ENCODE data around the gene HAPSTR1.

DNA sequence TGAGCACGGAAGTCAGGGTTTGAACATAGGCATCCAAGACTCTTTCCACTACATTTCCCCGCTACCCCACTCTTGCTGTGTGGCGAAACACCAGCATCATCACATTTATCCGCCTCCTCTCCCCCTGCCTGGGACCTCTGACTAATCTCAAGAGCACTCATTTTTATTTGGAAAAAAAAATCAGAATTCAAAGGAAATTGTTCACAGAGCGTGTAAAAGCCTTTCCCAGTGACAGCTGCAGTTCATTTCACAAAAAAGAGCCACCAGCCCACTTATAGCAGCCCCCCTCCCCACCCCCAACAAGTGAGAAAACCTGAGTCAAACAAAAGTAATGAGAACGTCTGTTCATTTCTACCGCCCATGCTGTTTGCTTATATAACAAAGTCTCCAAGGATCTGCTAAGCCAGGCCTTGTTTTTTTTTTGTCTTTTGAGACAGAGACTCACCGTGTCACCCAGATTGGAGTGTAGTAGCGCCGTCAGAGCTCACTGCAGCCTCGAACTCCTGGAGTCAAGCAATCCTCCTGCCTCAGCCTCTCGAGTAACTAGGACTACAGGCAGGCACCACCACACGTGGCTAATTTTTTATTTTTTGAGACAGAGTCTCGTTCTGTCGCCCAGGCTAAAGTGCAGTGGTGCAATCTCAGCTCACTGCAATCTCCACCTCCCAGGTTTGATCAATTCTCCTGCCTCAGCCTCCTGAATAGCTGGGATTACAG is 48.3 kb upstream of the HAPSTR1 start:
- TF ChIP-seq, protein P1, sequence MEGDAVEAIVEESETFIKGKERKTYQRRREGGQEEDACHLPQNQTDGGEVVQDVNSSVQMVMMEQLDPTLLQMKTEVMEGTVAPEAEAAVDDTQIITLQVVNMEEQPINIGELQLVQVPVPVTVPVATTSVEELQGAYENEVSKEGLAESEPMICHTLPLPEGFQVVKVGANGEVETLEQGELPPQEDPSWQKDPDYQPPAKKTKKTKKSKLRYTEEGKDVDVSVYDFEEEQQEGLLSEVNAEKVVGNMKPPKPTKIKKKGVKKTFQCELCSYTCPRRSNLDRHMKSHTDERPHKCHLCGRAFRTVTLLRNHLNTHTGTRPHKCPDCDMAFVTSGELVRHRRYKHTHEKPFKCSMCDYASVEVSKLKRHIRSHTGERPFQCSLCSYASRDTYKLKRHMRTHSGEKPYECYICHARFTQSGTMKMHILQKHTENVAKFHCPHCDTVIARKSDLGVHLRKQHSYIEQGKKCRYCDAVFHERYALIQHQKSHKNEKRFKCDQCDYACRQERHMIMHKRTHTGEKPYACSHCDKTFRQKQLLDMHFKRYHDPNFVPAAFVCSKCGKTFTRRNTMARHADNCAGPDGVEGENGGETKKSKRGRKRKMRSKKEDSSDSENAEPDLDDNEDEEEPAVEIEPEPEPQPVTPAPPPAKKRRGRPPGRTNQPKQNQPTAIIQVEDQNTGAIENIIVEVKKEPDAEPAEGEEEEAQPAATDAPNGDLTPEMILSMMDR (IDR thresholded peaks at IDR 0.05; ENCODE audit: low read depth, low read length), result no peak
- TF ChIP-seq POLR2A (IDR thresholded peaks at IDR 0.05; ENCODE audit: extremely low read depth, insufficient read length), result no peak
